Breast epithelium (tissue), 4 donors: ENCODE data around the gene SMC5. TPM values are rescaled to one million over a fixed set of nuclear protein-coding genes. Genes with fewer than 3 reads are reported as not detected.
A peak's percentile ranks its signal among the peaks of the same experiment; 100 is the strongest.

Experiments
- DNase-seq, 2 donors: peaks; one replicate each; pipeline ENCODE4 v3.0.0-alpha.2; 2019; ENCODE audit warnings: low spot score in 2 of 2
- H3K27ac ChIP-seq, 2 donors: fragments of 200-600 bp; sonication (generic) in 1 of 2; one replicate each; pipeline ENCODE4 v1.5.1; 2016 to 2019; ENCODE audit warnings: mild to moderate bottlenecking in 1 of 2
- H3K27me3 ChIP-seq, 2 donors: fragments of 200-600 bp; sonication (generic) in 1 of 2; one replicate each; pipeline versions ENCODE4 v1.5.1 to v1.6.0; 2017 to 2019; ENCODE audit warnings: control low read depth in 1 of 2, mild to moderate bottlenecking in 1 of 2
- H3K36me3 ChIP-seq: fragments of 200-600 bp; one replicate; pipeline ENCODE4 v1.5.1; 2019
- H3K4me1 ChIP-seq, 2 donors: fragments of 200-600 bp; sonication (generic); one replicate each; pipeline ENCODE4 v1.5.1; 2016 to 2019; ENCODE audit warnings: control low read depth in 1 of 2
- H3K4me3 ChIP-seq, 3 donors: fragments of 200-600 bp; sonication (generic); 1 replicate in 2 of 3; 2 replicates in 1 of 3; pipeline ENCODE4 v1.5.1; 2016 to 2019; ENCODE audit warnings: mild to moderate bottlenecking in 3 of 3, moderate library complexity in 2 of 3
- H3K9me3 ChIP-seq, 2 donors: fragments of 200-600 bp; sonication (generic) in 1 of 2; one replicate each; pipeline ENCODE4 v1.5.1; 2016 to 2019; ENCODE audit warnings: control low read depth in 1 of 2
- CTCF ChIP-seq, 3 donors: fragments of 450-650 bp; IDR thresholded peaks; one replicate each; pipeline ENCODE4 v1.5.1; 2016 to 2017; ENCODE audit warnings: antibody characterized with exemption in 3 of 3, mild to moderate bottlenecking in 3 of 3, moderate library complexity in 3 of 3
- POLR2A ChIP-seq: fragments of 450-650 bp; IDR thresholded peaks from one replicate; pipeline ENCODE4 v1.6.1; 2016; ENCODE audit warnings: antibody characterized with exemption, mild to moderate bottlenecking, moderate library complexity
- POLR2AphosphoS5 ChIP-seq, 3 donors: sonication (generic); formaldehyde crosslinking; IDR thresholded peaks; one replicate each; pipeline ENCODE4 v1.6.1; 2017; ENCODE audit warnings: antibody characterized with exemption in 3 of 3
- intact Hi-C: fragments of 100-400 bp; cut with DNase I; formaldehyde crosslinking; loops from one replicate; pipeline ENCODE4 v1.15.1; 2023; ENCODE audit warnings: low total_unique reads
- total RNA-seq, 3 donors: library from RNA; depleted of rRNA; stranded (reverse); fragments of >200 nt; gene quantifications; one replicate each; pipeline ENCODE4 v1.1.0, GENCODE V29; 2016

SMC5 gene
- total RNA-seq, 3 donors from 2014 or later = 23.4 to 62.2 (median 43.9) TPM

GRCh38 chr9:70382709-70383605 is 124.2 kb downstream of the SMC5 start:
- TF ChIP-seq POLR2A (no peak), POLR2AphosphoS5 (IDR thresholded peaks at IDR 0.05) (no peak), CTCF (IDR thresholded peaks at IDR 0.05) (no peak)
- H3K9me3 ChIP-seq = no peaks in the 10 kb centered on the region
- H3K27ac ChIP-seq = no peak overlapping the region
- H3K4me1 ChIP-seq = no peaks in the 10 kb centered on the region
- H3K27me3 ChIP-seq = no peaks in the 10 kb centered on the region
- H3K4me3 ChIP-seq = no peak overlapping the region
- peaks cover 4% of the 10 kb centered on the region for H3K36me3 ChIP-seq
- intact Hi-C loops = no loop called here
- DNase-seq = no peak

GRCh38 chr9:70385426-70385825 is 126.6 kb downstream of the SMC5 start:
- no peaks in the 10 kb centered on the region for H3K9me3 ChIP-seq
- no peak overlapping the region for H3K4me3 ChIP-seq
- DNase-seq = no peak
- no peak overlapping the region for H3K27ac ChIP-seq
- intact Hi-C loops = no loop called here
- TF ChIP-seq POLR2AphosphoS5 (IDR thresholded peaks at IDR 0.05) (no peak), POLR2A (no peak), CTCF (IDR thresholded peaks at IDR 0.05) (no peak)
- H3K36me3 ChIP-seq = peaks cover 4% of the 10 kb centered on the region
- H3K27me3 ChIP-seq = no peaks in the 10 kb centered on the region
- peaks cover 0 to 2% of the 10 kb centered on the region in 2 donors for H3K4me1 ChIP-seq

GRCh38 chr9:70387663-70388062 is 128.9 kb downstream of the SMC5 start:
- DNase-seq = no peak
- no peaks in the 10 kb centered on the region for H3K27me3 ChIP-seq

GRCh38 chr9:70389188-70389587 is 130.4 kb downstream of the SMC5 start:
- Histone ChIP-seq H3K4me3 (peak overlapping the region in 1 of 3 donors; percentile 33), H3K27me3 (no peaks in the 10 kb centered on the region), H3K36me3 (peaks cover 4% of the 10 kb centered on the region), H3K4me1 (peaks cover 0 to 12% of the 10 kb centered on the region in 2 donors), H3K27ac (no peak overlapping the region), H3K9me3 (no peaks in the 10 kb centered on the region)
- DNase-seq = no peak
- intact Hi-C loops = no loop called here
- TF ChIP-seq POLR2A = no peak
- peak in 1 of 3 donors; percentile 8 for TF ChIP-seq POLR2AphosphoS5 (IDR thresholded peaks at IDR 0.05)

More at GRCh38 chr9:70387663-70388062, 128.9 kb downstream of the SMC5 start:
- no peak overlapping the region for H3K4me3 ChIP-seq
- intact Hi-C loops = no loop called here
- H3K9me3 ChIP-seq = no peaks in the 10 kb centered on the region
- H3K4me1 ChIP-seq = peaks cover 0 to 12% of the 10 kb centered on the region in 2 donors
- H3K36me3 ChIP-seq = peaks cover 4% of the 10 kb centered on the region
- H3K27ac ChIP-seq = no peak overlapping the region
- TF ChIP-seq CTCF (IDR thresholded peaks at IDR 0.05) = no peak
- TF ChIP-seq POLR2AphosphoS5 (IDR thresholded peaks at IDR 0.05) = peak in 2 of 3 donors; percentile 9 to 27

DNA sequence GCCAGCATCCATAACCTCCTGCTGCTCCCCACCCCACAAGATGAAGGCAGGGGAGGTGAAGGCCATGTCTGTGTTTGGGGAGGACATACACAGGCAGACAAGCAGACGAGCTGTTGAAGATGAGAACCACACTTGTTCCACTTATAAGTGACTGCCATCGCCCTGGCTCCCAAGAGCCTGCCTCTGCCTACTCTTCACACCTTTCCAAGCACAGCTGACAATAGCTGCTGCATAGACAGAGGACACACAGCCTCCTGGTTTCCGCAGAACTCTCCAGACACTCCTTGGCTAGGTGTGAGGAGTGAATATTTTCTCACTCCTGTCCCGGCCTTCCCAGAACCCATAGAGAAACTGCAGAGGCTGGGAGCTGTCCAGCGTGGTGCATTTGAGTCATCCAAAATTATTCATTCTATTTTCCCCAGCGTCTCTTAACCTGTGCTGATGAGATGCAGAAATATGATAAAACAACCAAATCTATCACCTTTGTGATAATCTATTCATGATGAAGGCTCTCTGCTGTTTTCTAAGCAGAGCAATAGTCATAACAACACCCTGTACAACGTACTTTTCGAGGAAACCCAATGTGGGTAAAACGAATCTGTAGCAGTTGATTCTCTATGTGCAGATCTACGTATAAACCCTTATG is 131.0 kb downstream of the SMC5 start:
- TF ChIP-seq CTCF (IDR thresholded peaks at IDR 0.05) = no peak
- TF ChIP-seq POLR2AphosphoS5 (IDR thresholded peaks at IDR 0.05) = peak in 2 of 3 donors; percentile 6 to 16
- intact Hi-C loops = no loop called here
- Histone ChIP-seq H3K27ac (no peak overlapping the region), H3K4me3 (peak overlapping the region in 1 of 3 donors; percentile 33), H3K36me3 (peaks cover 4% of the 10 kb centered on the region), H3K4me1 (peaks cover 0 to 12% of the 10 kb centered on the region in 2 donors), H3K27me3 (no peaks in the 10 kb centered on the region), H3K9me3 (no peaks in the 10 kb centered on the region)
- DNase-seq = no peak
